HG03039 (cell line): Measurements from ENCODE around the gene HPCAL1.
A peak's percentile ranks its signal among the peaks of the same experiment; 100 is the strongest.
"Not testable (repeated sequence)": the region's sequence is repeated elsewhere in the genome, so short reads cannot be mapped to it uniquely, and the experiment has no call there.

Experiments
- ATAC-seq: cut with Tn5 transposase; IDR thresholded peaks from one replicate; pipeline ENCODE4 v1.9.1; 2021; ENCODE audit warnings: mild to moderate bottlenecking, moderate library complexity; ENCODE audit not compliant: unreplicated experiment

The HPCAL1 gene

DNA sequence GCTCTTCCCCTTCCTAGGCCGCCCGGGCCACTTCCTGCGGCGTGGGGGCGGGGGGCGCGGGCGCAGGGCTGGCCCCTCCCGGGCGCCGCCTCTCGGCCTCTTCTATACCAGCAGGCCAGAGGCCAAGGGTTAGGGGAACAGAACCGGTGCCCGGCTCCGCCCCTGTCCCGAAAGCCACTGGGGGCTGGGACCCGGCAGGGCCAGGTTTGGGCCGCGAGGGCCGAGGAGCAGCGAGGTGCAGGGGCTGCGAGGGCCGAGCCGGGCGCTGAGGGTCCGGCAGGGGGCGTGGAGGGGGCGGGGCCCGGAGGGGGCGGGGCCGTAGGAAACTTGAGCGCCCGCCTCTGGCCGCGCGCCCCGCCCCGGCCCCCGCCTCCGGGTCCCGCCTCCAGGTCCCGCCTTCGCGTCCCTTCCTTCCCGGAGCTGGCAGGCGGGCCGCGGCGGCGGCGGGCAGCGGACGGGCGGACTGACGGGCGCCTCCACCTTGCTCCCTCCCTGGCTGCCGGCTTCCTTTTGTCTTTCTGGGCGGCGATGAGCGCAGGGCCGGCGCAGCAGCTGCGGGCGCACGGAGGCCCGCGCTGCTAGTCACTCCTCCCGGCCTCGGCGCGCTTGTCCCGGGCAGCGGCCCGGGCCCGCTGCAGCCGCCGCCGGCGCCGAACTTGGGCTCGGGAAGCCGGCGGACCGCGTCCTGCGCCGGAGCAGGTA is at the start of gene HPCAL1:
Gene HPCAL1, plus strand, starts transcription at position 426 of the 702 bp plus-strand sequence. CDS start 116,854 bp downstream, outside the sequence.
- ATAC-seq = peak; percentile 70

DNA sequence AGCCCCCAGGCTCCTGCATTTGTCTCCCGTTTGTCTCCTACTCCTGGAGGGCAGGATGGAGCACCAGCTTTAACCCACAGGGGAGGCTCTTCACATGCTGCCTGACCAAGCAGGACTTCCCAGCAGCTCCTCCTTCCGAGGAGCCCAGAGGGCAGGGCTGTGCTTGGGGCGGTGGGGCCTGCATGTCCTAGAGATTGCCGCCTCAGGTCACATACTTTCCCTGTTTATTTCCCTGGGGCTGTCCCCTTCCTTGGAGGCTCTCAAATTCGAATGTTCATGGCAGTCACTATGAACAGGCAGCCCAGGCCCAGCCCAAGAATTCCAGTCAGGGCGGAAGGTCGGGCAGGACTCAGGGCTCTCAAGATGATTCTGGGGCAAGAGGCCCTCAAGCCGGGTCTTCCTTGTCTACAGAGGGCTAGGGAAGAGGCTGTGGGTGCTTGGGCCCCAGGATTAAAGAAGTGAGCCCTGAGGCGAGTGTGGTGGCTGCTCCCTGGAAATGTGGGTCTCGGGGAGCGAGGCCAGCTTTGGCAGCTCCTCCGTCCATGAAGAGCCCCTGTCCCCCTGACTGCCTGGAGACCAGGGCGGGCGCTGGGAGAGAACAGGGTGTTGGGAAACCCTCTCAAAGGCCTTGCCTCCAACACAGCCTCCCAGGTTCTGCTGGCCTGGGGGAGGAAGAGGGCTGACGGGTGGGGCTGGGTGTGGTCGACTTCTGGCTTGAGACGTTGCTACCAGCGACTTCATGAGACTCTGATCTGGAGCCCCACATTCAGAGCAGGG is 48.9 kb upstream of the HPCAL1 start:
- no peak for ATAC-seq

DNA sequence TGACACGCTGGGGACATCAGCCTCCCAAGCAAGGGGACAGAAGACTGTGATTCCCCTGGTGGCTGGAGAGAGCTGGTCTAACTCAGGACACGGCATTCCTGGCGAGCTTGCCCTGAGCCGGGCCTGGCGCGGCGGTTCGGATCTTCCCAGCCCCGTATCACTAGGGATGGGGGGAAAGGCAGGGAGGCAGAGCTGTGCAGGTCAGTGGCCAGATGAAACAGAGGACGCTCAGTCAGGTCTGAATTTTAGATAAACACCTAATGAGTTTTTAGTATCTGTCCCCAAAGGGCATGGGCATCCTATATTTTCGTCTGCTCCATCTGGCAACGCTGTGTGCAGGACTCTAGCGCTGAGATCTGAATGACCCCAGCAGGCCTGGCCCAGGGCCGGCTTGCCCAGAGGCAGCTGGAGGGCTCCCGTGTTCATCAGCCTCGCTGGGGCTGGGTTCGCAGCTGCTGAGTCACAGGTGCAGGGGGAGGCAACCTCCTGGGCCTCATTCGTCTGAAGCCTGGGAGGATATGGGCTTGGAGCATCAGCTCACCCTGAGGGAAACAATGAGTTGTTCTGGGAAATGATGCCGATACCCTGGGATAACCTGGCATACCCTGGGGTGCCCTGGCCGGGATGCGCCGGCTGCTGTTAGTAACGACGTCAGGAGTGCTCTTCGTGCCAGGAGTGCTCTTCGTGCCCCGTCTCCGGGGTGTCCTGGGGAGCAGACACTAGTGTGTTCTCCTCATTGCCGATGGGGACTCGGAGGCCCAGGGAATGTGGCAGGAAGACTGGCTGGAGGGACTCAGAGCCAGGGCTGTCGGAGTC is 48.1 kb upstream of the HPCAL1 start:
- ATAC-seq = no peak

DNA sequence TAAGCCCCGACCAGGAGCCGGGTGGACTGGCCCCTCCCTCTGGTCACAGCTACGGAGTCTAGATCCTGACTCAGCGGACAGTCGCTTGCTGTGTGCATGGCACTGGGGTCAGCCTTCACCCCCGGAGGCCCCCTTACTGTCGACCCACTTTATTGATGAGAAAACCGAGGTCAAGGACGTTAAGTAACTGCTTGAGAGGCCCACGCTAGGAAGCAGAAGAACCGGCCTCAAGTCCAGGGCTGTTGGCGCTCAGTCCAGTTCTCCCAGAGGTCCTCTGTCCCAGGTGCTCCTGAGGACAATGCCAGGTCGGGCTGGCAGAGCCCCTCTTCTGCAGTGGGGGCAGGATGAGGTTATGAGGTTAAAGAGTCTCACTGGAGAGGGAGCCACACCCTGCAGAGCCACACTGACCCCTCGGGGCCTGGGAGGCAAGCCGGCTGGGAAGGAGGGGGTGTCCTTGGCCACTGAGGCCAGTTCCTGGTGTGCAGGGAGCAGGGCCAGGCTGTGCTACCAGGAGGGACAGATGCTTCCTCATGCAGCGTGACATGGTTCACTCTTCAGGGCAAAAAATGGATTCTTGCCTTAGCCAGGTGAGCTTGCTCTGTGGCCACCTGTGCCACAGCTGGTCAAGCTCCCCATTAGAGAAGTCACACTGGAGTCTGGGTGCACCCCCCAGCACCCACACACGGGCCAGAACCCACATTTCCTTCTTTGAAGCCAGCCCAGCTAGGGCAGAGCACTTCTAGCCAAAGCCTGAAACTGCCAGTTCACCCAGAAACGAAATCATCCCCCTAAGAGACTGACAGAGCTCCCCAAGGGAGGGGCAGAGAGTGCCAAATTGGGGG is 47.3 kb upstream of the HPCAL1 start:
- ATAC-seq = no peak

DNA sequence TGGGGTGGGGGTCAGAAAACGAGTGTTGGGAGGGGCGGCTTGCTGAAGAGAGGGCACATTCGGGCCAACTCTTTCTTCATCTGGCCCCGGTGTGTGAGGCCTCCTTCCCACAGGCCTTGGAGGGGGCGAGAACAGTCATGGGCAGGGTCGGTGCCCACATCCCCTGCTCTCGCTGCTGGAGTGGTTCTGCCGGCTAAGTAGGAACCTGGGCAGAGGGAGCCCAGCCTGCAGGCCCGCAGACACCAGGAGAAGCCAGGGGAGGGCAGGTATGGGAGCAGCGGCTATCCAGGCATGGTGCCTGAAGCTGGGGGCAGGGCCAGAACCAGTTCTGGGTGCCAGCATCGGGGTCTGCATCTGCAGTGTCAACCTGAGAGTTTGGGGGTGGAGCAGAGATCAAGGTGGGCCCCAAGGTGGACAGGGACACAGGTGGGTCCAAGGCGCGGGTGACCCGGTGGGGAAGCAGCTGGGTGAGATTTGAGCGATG is 46.6 kb upstream of the HPCAL1 start:
- no peak for ATAC-seq

DNA sequence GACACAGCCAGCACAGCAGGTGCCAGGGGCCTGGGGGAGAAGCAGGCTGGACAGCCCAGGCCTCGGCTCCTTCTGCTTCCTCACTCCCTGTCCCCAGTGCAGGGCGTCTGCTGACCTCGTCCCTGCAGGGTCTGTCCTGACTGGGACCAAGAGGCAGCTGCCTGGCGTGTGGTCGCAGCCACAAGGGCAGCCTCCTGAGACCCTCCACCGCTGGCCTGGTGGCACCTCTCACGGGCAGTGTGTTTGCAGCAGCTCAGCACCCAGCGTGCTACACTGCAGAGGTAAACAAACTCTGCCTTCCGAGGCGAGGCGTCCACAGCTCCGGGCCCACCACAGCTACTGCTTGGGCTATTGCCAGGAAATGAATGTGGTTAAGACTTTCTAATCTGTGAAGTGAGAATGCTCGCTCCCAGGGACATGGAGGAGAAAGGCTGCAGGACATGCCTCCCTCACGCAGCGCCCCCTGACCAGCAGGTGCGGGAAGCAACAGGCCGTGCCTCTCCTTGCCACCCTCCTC is 46.1 kb upstream of the HPCAL1 start:
- ATAC-seq = no peak

DNA sequence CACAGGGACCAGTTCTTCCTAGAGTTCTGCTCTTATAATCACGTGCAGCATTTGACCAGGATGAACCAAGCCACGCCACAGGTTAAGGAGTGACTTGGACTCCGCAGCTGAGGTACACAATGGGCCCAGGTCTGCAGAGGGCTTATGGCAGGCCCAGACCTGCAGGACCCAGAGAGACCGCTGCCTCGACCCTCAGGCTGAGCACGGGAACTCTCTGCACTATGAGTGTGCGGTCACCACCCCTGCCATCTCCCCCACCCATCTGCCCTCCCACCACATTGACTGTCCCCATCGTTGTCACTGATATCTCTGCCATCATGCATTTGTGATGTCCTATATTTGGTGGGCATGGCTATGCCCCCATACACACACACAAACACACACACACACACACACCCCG is 45.7 kb upstream of the HPCAL1 start:
- no peak for ATAC-seq

DNA sequence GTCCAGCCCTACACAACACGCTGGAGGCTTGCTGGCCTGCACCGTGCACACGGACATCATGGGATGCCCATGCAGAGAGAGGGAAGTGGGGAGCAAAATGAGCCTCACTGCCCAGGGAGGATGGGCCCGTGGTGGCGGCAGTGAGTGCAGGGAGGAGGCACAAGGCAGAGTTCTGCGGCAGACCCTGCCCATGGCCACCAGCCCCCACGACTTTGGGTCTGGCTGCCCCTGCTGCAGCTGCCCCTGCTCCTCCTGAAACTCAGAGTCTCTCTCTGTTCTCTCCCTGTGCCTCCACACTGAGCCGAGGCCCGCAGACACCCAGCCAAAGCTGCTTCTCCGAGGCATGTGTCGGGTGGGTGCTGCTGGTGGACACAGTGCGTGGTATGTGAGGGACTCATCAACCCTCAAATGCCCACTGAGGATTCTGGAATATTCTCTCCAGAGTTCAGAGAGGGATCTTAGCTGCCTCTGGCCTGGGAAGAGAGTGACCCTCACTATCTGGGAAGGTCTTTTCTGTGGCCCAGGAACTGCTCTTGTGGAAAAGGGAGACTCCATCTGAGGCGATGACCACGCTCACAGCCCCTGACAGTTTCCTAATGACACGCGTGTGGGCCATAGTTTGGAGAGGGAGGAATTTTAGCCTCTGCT is 45.1 kb upstream of the HPCAL1 start:
- ATAC-seq = no peak

DNA sequence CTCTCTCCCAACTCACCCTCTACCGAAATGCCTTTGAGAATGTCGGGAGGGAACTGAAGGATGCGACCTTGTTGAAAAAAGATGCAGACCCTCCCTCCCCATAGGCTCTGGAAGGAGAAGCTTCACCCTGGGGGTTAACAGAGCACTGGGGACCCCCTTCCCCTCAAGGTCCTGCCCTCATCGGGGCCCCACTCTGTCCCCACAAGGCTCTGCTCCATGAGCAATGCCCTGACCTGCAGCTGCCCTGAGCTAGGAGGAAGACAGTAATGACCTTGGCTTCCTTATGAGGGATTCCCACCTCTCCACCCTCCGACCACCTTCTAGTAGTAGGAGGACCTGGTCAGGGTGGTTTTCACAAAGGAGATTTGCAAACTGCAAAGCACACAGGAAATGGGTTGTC is 44.4 kb upstream of the HPCAL1 start:
- ATAC-seq = no peak

DNA sequence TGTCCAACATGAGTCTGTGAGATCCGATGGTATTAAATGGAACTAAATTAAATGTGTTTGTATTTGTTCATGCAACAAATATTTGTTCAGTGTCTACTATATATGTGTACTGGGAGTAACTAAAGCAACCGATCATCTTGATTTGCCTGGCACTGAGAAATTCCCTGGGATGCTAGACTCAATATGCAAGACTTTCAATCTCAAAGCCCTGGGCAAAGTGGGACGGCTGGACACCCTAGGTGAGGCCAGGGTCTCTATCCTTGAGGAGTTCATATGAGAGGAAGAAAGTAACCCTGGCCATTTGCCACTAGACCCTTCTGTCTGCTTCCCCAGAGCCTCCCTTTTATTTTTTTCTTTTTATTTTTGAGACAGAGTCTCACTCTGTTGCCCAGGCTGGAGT is 44.0 kb upstream of the HPCAL1 start:
- no peak for ATAC-seq

DNA sequence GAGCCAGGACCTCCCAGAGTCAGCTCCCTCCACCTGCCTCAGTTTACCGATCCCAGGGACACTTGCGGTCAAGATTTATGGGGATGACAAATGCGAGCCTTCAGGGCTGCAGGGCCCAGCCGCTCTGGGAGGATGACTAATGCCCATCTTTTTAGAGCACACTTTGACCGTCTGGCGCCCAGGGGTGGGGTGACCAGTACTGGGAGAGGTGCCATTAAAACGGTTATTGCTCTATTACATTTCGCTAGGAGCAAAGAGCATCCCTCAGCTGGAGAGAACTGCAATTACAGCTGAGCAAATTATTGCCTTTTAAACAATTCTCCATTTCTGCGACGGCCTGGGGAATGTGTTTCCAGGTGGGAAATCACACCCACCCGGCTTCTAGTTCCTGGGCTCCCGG is 42.6 kb upstream of the HPCAL1 start:
- ATAC-seq = no peak

DNA sequence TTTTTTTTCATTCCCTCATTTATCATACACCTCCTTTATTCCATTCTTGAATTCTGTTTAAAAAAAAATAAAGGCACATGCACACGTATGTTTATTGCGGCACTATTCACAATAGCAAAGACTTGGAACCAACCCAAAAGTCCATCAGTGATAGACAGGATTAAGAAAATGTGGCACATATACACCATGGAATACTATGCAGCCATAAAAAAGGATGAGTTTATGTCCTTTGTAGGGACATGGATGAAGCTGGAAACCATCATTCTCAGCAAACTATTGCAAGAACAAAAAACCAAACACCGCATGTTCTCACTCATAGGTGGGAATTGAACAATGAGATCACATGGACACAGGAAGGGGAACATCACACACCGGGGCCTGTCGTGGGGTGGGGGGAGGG is 39.2 kb upstream of the HPCAL1 start:
- ATAC-seq = not testable (repeated sequence)

DNA sequence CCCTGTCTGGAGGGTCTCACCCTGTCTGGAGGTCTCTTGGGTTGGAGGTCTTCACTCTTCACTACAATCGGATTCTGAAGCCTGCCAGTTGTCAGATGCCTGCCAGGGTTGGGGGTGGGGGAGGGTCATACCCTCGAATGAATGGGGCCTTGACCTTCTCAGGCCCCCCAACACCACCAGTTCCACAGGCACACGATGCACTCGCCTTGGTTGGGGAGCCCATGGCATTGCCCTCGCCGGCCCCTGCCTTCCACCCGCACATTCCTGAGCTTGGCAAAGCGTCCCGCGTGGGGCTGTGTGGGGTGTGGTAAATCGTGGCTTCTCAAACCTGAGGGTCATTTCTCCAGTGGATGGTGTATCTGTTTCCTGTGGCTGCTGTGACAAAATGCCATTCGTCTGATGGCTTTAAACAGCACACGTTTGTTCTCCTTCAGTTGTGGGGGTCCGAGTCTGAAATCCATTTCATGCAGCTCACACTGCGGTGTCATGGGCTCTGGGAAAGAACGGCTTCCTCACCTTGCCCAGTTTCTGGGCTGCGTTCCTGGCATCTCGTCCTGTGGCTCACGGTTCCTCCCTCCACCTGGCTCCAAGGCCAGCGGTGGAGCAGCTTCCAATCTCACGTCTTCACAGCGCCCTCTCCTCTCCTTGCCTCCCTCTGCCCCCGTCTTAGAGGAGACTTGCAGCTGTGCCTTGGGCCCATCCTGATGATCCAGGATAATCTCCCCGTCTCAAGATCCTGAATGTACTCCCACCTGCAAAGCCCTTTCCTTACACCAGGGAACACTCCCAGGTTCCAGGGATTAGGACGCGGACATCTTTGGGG is 38.0 kb upstream of the HPCAL1 start:
- no peak for ATAC-seq

DNA sequence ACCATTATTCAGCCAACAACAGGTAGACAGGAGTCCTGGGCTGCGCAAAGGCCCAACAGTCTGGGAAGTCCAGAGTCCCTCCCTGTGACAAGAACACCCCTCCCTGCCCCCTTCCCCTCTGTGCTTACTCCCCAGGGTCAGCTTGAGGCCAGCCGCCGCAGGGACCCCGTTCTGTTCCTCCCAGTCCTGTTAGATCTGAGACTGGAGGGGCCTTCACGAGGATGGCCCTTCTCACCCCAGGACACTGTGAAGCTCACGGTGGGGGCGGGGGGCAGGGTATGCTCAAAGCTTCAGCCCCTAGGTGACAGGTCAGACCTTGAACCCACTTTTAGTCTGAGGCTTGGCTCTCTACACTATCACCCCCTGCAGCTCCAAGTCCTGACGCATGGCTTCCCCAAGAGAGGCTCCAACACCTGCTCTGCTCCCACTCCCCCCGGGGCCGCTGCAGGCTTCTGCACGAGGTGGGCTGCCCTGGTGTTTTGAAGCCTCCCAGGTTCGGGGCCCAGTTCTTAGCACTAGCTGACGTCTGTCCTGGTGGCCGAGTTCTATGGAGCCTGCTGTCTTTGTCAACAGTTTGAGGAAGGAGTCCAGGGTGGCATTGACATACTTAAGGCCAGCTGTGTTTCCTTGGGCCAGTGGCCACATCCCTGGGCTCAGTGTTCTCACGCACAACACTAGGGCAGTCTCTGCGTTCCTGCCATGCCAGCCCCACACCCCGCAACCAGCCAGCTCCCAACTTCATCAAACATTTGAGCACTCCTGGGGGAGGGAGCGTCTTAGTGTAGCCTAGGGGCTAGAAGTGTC is 37.2 kb upstream of the HPCAL1 start:
- ATAC-seq = no peak

DNA sequence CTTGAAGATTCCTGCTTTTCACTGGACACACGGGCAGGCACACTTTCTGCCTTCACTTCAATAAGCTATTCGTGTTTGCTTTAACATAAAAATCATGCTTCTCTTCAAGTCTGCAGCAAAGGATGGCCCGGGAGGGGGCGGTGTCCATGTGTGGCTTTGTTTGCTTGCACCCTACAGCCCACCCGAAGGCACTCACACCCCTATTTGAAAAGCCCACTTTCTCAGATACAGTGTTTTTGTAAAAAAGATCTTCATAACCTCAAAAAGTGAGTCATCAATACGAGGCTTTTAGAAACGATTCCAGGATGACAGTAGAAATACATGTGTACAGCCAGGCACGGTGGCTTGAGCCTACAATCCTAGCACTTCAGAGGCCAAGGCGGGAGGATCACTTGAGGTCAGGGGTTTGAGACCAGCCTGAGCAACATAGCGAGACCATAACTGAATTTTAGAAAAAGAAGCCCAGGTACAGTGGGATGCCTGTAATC is 36.5 kb upstream of the HPCAL1 start:
- ATAC-seq = no peak

DNA sequence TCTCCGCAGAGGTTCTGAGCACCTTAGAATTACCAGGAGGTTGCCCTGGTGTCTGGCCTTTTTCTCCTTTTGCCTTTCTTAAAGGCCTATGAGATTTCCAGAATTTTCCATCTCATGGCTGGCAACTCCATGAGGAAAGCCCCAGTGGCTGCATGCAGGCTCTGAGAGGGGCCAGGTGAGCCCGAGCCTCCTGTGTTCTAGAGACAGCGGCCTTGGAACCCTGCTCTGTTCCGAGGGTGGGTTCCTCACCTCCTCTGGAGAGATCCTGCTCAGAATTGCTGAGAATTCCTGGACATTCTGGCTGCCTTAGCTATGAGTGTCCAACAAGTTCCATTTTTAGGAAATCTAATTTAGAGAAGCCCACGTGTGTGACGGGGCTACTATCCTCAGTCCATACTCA is 35.7 kb upstream of the HPCAL1 start:
- ATAC-seq = no peak

DNA sequence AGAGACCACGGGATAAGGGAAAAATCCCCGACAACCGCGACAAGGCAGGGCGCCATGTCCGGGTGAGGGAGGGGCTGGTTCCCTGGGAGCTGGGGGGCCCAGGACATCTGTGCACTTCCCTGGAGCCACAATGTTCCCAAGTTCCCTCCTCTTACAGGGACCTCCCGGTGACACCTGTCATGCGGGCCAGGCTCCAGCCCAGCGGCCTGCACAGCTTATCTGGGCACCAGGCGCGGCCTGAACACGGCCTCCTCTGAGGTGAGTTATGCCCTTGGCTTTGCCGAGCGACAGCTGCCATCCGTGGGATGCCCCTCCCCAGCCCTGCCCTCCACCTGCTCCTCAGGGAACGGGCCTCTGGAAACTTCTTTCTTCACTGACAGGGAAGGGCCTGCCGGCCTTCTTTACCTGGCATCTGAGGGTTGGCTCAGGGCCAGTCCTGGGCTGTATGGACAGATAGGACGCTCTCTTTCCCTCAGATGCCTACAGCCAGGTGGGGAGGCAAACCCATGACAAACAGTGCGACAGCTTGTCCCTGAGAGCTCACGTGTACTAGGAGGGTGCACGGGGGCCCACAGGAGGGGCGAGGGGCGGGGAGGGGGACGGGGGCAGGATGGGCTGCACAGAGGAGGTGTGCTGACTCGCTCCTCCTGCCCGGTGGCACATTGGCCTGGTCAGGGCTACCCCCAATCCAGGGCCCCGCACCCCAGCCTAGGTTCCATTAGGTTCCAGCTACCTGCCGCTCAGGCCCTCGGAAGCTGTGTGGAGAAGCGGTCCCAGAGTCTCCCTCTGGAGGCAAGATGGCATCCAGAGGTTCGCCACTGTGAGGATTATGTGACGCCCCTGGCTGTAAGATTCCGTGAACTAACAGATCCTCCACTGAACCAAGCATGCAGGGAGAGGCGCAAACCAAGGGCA is 34.9 kb upstream of the HPCAL1 start:
- no peak for ATAC-seq
